HFF-Myc (cell line): Measurements from ENCODE around the gene C2orf42.

Experiments used
- DNase-seq: peaks from one replicate; pipeline ENCODE4 v3.0.0-alpha.2; 2011; ENCODE audit warnings: low read depth; ENCODE audit errors: extremely low read depth
- H3K4me3 ChIP-seq: replicated peaks from 2 replicates; pipeline ENCODE4 v1.5.1; 2011; ENCODE audit warnings: low read depth, mild to moderate bottlenecking, control low read depth, low read length
- CTCF ChIP-seq: IDR thresholded peaks from 2 replicates; pipeline ENCODE4 v1.5.1; 2012; ENCODE audit warnings: mild to moderate bottlenecking, low read depth, low read length, control low read depth; ENCODE audit errors: missing control alignments

C2orf42 gene

GRCh38 chr2:70121627-70122372 lies 69.0 kb downstream of the C2orf42 start:
- no peak overlapping the region for H3K4me3 ChIP-seq
- TF ChIP-seq CTCF = no peak
- DNase-seq = no peak

- DNase-seq = no peak
- no peak for TF ChIP-seq CTCF
- H3K4me3 ChIP-seq = no peak overlapping the region
These were observed 71.9 kb downstream of the C2orf42 start for GRCh38 chr2:70118798-70119454.

GRCh38 chr2:70116936-70117552 lies 73.8 kb downstream of the C2orf42 start:
- no peak overlapping the region for H3K4me3 ChIP-seq
- no peak for TF ChIP-seq CTCF
- no peak for DNase-seq

GRCh38 chr2:70115646-70116442 lies 75.0 kb downstream of the C2orf42 start:
- H3K4me3 ChIP-seq = no peak overlapping the region
- no peak for TF ChIP-seq CTCF
- DNase-seq = no peak

- no peak overlapping the region for H3K4me3 ChIP-seq
- TF ChIP-seq CTCF = no peak
- DNase-seq = no peak
These were observed 77.3 kb downstream of the C2orf42 start for GRCh38 chr2:70113359-70114070.
